CD4-positive, alpha-beta T cell treated with Interleukin-2 at 100 ng/mL for 4 hours (primary cell): ENCODE data around the gene ARPC1A.
A peak's percentile ranks its signal among the peaks of the same experiment; 100 is the strongest.
"Not testable (repeated sequence)": the region's sequence is repeated elsewhere in the genome, so short reads cannot be mapped to it uniquely, and the experiment has no call there.

ENCODE experiments used
- DNase-seq: peaks from one replicate; pipeline ENCODE4 v3.0.0-alpha.2; 2020; ENCODE audit warnings: low spot score

Gene ARPC1A

GRCh38 chr7:99322659-99323058 lies 3.0 kb upstream of the ARPC1A start:
- DNase-seq = not testable (repeated sequence)

GRCh38 chr7:99324559-99324958 lies 1.1 kb upstream of the ARPC1A start:
- no peak for DNase-seq

- no peak for DNase-seq
These were observed 651 bp upstream of the ARPC1A start for GRCh38 chr7:99325001-99325493.

- no peak for DNase-seq
These were observed 697 bp downstream of the ARPC1A start for GRCh38 chr7:99326408-99326782.

- DNase-seq = peak; percentile 29
These were observed 4.7 kb downstream of the ARPC1A start for GRCh38 chr7:99330314-99330961.

GRCh38 chr7:99331002-99331401 lies 5.3 kb downstream of the ARPC1A start:
- no peak for DNase-seq

DNA sequence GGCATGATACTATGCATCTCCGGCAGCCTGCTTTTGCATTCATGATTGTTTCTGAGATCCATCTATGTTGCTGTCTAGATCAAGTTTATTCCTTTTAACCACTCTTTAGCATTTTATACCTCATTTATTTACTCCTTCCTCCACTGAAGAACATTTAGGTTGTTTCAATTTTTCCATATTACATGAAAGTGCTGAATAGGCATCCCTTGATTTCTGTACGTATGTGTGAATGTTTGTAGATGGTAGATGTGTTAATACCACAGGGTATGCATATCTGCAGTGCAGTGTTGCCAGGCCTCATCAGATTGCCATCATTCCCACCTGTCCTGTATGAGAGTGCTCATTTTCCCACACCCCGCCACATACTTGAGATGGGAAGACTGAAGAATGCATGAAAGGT lies 13.9 kb downstream of the ARPC1A start:
- no peak for DNase-seq

DNA sequence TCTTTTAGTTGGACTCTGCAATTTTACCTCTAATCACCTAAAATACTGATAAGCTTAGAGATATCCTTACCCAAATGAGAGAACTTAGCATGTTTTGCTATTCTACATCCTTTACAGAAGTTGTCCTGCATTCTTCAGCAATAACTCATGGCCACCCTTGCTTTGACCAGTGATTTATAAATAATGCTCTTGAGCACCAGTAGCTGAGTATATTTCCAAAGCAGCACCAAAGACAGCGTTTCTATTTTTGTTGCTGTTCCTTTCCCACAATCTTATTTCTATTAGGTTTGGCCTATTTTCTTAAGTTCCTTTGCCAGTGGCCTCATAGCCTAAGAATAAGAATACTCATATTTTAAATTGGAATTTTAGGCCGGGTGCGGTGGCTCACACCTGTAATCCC lies 15.0 kb downstream of the ARPC1A start:
- no peak for DNase-seq

DNA sequence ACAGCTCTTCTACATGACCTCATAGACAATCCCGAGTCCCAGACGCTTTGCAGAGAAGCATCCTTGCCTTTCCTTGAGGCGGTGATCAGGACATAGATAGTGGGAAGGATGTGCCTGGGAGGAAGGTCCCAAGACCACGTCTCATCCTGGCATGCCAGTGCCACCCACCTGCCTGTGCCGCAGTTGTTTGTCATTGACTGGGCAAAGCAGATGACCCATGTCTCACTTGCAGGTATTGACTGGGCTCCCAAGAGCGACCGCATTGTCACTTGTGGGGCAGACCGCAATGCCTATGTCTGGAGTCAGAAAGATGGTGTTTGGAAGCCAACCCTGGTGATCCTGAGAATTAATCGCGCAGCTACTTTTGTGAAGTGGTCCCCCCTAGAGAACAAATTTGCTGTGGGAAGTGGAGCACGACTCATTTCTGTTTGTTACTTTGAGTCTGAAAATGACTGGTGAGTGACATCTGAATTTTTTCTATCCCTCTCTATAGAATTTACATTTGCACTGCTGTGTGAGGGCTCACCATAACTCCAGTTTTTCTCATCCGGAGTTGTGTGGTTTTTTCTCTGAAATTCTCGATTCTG lies 18.5 kb downstream of the ARPC1A start:
- no peak for DNase-seq

GRCh38 chr7:99350641-99351040 lies 24.9 kb downstream of the ARPC1A start:
- DNase-seq = not testable (repeated sequence)

GRCh38 chr7:99352247-99352646 lies 26.5 kb downstream of the ARPC1A start:
- no peak for DNase-seq

DNA sequence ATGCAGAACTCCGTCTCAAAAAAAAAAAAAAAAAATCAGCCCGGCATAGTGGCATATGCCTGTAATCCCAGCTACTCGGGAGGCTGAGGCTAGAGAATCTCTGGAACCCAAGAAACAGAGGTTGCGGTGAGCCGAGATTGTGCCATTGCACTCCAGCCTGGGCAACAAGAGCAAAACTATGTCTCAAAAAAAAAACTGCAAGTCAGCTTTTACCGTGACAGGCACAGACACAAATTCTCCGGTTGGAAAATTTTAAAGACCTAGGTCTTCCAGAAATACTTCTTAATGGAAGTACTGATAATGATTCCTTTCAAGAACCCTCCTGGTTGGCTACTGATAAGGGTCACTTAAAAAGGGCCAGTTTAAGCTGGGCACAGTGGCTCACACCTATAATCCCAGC lies 29.4 kb downstream of the ARPC1A start:
- no peak for DNase-seq

DNA sequence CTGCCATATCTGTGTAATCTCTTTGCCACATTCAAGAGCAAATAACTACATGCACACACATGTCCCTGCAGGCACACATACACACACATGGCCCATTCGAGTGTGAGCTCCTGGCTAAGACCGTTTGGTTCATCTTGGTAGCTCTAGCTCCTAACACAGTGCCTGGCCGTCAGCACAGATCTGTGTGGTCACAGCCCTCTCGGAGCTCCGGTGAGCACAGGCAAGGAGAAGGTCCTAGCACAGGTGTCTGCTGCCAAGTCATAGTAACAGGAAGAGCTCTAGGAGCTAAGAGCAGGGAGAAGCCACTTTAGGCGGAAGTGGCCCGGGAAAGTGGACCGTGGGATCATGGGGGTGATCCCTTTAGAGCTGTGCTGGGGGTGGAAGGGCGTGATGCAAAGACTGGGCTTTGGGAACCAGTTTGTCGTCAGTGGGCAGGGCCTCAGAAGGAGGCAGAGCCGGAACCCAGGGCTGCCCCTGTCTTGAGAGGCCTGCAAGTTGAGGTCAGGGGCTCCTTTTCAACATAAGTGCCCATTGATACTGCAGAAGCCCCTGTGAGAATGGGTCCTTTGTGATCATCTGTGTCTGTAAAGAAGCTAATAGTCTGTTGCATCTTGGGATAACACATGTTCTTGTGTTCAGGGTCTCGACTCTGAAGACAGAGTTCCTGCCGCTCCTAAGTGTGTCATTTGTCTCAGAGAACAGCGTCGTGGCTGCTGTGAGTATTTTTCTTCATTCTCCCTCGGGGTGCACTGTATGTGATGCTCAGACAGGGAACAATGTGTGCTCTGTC lies 32.2 kb downstream of the ARPC1A start:
- no peak for DNase-seq

DNA sequence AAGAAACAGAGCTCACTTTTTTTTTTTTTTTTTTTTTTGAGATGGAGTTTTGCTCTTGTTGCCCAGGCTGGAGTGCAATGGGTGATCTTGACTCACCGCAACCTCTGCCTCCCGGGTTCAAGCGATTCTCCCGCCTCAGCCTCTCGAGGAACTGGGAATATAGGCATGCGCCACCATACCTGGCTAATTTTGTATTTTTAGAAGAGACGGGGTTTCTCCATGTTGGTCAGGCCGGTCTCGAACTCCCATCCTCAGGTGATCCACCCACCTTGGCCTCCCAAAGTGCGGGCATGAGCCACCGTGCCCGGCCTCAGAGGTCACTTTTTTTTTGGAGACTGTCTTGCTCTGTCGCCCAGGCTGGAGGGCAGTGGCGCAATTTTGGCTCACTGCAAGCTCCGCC lies 32.8 kb downstream of the ARPC1A start:
- not testable (repeated sequence) for DNase-seq

- no peak for DNase-seq
These were observed 33.9 kb downstream of the ARPC1A start for GRCh38 chr7:99359465-99360154.

- DNase-seq = no peak
These were observed 37.1 kb downstream of the ARPC1A start for GRCh38 chr7:99362801-99363200.

- DNase-seq = no peak
These were observed 37.6 kb downstream of the ARPC1A start for GRCh38 chr7:99363286-99363685.

DNA sequence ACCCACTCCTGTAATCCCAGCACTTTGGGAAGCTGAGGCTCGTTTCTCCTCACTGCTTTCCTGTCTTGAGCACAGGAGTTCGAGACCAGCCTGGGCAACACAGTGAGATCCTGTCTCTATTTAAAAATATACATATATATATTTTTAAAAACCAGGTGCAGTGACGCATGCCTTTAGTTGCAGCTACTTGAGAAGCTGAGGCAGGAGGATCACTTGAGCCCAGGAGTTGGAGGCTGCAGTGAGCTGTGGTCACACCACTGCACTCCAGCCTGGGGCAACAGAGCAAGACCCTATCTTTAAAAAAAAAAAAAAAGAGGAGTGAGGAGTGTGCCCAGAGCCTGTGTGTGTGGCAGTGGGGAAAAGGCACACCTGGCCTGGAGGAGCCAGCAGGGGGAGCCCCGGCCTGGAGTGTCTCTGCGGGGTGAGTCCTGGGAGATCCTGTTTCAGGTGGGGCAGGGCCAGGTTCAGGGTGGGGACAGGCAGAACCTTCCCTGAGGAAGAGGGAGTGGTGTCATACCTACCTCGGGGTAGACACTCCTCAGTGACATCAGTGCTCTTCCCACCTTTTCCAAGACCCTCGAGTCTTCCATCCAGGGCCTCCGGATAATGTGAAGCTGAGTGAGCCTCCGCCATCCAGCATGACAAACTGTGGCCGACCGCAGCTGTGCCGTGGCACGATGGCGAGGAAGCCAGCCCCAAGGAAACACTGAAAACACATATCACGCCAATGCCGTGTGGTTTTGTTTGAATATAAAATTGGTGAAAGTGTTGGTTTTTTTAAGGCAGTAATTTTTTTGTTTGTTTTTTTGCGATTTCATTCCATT lies 39.8 kb downstream of the ARPC1A start:
- peak; percentile 71 for DNase-seq

DNA sequence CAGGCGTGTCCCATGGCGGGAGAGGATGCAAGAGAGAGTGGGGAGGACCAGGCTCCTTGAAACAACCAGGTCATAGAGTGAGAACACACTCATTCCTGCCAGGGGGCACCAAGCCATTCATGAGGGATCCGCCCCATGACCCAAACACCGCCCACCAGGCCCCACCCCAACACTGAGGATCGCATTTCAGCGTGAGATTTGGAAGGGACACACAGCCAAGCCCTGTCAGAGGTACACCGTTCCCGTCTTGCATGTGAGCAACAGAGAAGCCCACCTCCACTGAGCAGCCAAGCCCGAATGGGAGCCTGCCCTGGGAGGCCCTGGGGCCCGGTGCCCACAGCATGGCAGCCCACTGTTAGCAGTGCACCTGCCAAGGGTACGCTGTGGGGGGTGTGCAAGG lies 40.9 kb downstream of the ARPC1A start:
- no peak for DNase-seq

- DNase-seq = no peak
These were observed 43.2 kb downstream of the ARPC1A start for GRCh38 chr7:99368750-99369389.

DNA sequence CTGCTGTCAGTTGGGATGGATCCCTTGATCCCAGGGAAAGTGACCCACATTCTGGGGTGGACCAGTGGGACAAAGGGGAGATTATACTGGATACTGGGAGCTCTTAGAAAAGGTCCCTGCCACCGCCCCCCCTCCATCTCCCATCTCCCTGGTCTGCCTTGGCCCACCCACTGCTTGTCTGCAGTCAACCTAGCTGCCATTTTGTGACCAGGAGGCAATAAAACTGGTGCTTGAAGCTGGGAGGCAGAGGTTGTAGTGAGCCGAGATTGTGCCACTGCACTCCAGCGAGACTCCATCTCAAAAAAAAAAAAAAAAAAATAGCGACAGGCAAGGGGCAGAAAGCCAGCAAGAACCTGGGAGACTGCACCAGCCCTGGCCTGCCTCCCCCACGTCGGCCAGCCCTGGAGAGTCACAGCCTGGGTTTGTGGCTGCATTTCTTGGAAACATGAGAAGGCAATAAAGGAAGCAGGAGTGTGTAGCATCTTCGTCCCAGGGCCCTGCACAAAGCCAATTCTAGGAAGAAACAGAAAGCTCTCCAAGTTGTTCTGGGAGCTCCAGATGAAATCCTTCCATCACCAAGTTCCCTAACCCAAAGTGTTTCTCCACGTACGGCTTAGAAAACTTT lies 44.2 kb downstream of the ARPC1A start:
- no peak for DNase-seq
